Uterus (tissue), 4 donors: ENCODE data around the gene HIGD1A. TPM values are rescaled to one million over a fixed set of nuclear protein-coding genes. Genes with fewer than 3 reads are reported as not detected.

Experiments used
- DNase-seq, 2 donors: peaks; one replicate each; pipeline ENCODE4 v3.0.0-alpha.2; 2019 to 2020
- H3K27ac ChIP-seq, 2 donors: fragments of 200-600 bp; sonication (generic); 1 replicate in 1 of 2; 2 replicates in 1 of 2; pipeline ENCODE4 v1.5.1; 2016 to 2018
- H3K27me3 ChIP-seq, 2 donors: fragments of 200-600 bp; sonication (generic); one replicate each; pipeline ENCODE4 v1.5.1; 2018 to 2019; ENCODE audit warnings: control low read depth in 1 of 2
- H3K36me3 ChIP-seq, 2 donors: fragments of 200-600 bp; sonication (generic); one replicate each; pipeline ENCODE4 v1.5.1; 2019; ENCODE audit warnings: control low read depth in 1 of 2
- H3K4me1 ChIP-seq, 2 donors: fragments of 200-600 bp; sonication (generic); one replicate each; pipeline ENCODE4 v1.5.1; 2018 to 2019; ENCODE audit warnings: control low read depth in 1 of 2
- H3K4me3 ChIP-seq, 2 donors: fragments of 200-600 bp; sonication (generic); 1 replicate in 1 of 2; 2 replicates in 1 of 2; pipeline ENCODE4 v1.5.1; 2018 to 2019; ENCODE audit warnings: mild to moderate bottlenecking in 1 of 2
- H3K9me3 ChIP-seq, 2 donors: fragments of 200-600 bp; sonication (generic); one replicate each; pipeline ENCODE4 v1.5.1; 2019; ENCODE audit warnings: control low read depth in 1 of 2
- POLR2A ChIP-seq, 2 donors: fragments of 450-650 bp; IDR thresholded peaks; one replicate each; pipeline ENCODE4 v1.6.1; 2016; ENCODE audit warnings: antibody characterized with exemption in 2 of 2, mild to moderate bottlenecking in 1 of 2, moderate library complexity in 1 of 2
- intact Hi-C: fragments of 100-400 bp; cut with DNase I; formaldehyde crosslinking; loops from one replicate; pipeline ENCODE4 v1.15.1; 2023; ENCODE audit warnings: low total_unique reads
- total RNA-seq, 4 donors: library from RNA; depleted of rRNA in 3 of 4; stranded (reverse); fragments of >200 nt in 3 of 4; gene quantifications; one replicate each; pipeline versions ENCODE4 v1.1.0 to v1.2.4, GENCODE V29; 2014 to 2023
- TF ChIP-seq, protein P1 (sequence below), 4 experiments: fragments of 200-600 bp in 2 of 4; fragments of 450-650 bp in 2 of 4; sonication (generic) in 2 of 4; IDR thresholded peaks; one replicate each; pipeline ENCODE4 v1.5.1; 2016 to 2019; ENCODE audit warnings: antibody characterized with exemption in 4 of 4, mild to moderate bottlenecking in 2 of 4, moderate library complexity in 1 of 4
- donor health status: DM: yes; HTN: yes; CAD: no.

The HIGD1A gene
- total RNA-seq, 4 donors from 2014 or later: 65.3 to 234 (median 103) TPM

DNA sequence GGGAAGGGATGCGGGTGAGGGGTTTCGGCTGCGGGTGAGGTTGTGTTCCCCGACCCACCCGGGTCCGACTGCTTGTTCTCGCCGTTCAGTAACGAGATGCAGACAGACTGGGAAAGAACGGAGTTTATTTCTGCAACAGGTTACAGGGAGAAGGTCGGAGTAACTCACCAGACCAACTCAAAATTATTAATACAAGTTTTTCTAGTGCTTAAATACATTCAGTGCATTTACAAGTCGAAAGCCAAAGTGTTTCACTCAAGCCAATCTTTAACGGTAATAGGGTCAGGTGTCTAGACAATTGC lies 492 bp upstream of the HIGD1A start:
- peaks cover 0 to 13% of the 10 kb centered on the region in 2 donors for H3K4me1 ChIP-seq
- H3K4me3 ChIP-seq: peak overlapping the region; percentile 69 to 75
- peak overlapping the region; percentile 90 to 96 for H3K27ac ChIP-seq
- TF ChIP-seq, protein P1, sequence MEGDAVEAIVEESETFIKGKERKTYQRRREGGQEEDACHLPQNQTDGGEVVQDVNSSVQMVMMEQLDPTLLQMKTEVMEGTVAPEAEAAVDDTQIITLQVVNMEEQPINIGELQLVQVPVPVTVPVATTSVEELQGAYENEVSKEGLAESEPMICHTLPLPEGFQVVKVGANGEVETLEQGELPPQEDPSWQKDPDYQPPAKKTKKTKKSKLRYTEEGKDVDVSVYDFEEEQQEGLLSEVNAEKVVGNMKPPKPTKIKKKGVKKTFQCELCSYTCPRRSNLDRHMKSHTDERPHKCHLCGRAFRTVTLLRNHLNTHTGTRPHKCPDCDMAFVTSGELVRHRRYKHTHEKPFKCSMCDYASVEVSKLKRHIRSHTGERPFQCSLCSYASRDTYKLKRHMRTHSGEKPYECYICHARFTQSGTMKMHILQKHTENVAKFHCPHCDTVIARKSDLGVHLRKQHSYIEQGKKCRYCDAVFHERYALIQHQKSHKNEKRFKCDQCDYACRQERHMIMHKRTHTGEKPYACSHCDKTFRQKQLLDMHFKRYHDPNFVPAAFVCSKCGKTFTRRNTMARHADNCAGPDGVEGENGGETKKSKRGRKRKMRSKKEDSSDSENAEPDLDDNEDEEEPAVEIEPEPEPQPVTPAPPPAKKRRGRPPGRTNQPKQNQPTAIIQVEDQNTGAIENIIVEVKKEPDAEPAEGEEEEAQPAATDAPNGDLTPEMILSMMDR (IDR thresholded peaks at IDR 0.05): no peak
- no peak for TF ChIP-seq POLR2A (IDR thresholded peaks at IDR 0.05)
- intact Hi-C loops: no loop called here
- no peaks in the 10 kb centered on the region for H3K27me3 ChIP-seq
- no peaks in the 10 kb centered on the region for H3K9me3 ChIP-seq
- no peaks in the 10 kb centered on the region for H3K36me3 ChIP-seq
- DNase-seq: no peak

DNA sequence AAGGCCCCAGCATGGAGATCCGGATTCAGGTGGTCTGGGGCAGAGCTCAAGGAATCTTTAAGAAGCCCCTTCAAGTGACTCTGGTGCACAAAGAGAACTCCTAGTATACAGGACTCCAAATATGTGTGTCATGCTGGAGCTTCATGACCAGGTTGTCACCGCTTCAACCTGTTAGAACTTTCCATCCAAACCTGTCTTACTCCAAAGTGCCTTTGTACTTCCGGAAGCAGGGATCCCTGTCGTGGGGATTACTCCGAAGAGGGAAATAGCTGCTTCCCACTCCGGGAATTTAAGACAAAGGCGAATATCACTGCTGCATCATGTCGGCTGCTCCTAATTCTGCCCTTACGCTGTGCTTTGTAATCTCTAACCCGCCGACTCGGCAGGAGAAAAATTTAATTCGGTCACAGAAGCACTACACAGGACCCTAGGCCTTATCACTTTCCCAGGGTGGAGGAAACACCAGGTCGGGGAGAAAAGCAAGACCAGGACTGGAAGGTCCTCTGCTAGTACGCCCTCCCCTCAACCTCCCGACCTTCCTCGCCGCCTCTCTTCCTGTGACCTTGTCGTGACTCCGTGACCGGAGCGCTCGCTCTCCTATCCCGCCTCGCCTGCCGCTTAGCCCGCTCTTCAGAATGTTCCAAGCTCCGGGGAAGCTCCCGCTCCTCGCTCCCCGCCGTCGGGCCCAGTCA lies 730 bp downstream of the HIGD1A start:
- intact Hi-C loops: no loop called here
- Histone ChIP-seq H3K27ac (peak overlapping the region; percentile 90 to 96), H3K4me3 (peak overlapping the region; percentile 69 to 75), H3K9me3 (no peaks in the 10 kb centered on the region), H3K4me1 (peaks cover 0 to 13% of the 10 kb centered on the region in 2 donors), H3K27me3 (no peaks in the 10 kb centered on the region), H3K36me3 (no peaks in the 10 kb centered on the region)
- peak in 1 of 2 donors; percentile 33 for DNase-seq
- TF ChIP-seq, protein P1 (IDR thresholded peaks at IDR 0.05): no peak

DNA sequence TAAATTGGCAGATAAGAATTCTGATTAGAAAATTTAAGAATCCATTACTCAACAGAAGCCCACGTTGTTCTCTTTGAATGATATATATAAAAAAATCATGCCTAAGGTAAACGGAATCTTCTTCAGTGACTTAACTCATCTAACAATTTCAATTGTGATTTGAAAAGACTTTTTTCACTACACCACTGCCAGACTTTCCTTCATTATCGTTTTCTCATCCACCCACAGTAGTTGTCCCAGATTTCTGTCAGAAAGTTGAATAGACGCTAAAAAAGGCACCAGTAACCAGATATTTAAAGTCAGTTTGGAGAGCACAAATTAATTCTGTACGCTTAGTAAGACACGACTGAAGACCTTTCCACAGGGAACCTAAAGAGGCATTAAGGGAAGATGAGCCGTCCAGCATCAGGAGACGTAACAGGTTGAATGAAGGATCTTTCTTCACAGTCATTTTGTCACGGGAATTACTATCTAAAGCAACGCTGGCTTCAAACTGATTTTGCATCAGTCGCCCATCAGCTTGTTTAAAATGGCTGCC lies 1.3 kb downstream of the HIGD1A start:
- Histone ChIP-seq H3K27me3 (no peaks in the 10 kb centered on the region), H3K9me3 (no peaks in the 10 kb centered on the region), H3K27ac (peak overlapping the region; percentile 90 to 96), H3K4me3 (peak overlapping the region; percentile 69 to 75), H3K4me1 (peaks cover 0 to 13% of the 10 kb centered on the region in 2 donors), H3K36me3 (no peaks in the 10 kb centered on the region)
- DNase-seq: no peak
- intact Hi-C loops: no loop called here
- TF ChIP-seq, protein P1 (IDR thresholded peaks at IDR 0.05): no peak
- TF ChIP-seq POLR2A (IDR thresholded peaks at IDR 0.05): no peak

DNA sequence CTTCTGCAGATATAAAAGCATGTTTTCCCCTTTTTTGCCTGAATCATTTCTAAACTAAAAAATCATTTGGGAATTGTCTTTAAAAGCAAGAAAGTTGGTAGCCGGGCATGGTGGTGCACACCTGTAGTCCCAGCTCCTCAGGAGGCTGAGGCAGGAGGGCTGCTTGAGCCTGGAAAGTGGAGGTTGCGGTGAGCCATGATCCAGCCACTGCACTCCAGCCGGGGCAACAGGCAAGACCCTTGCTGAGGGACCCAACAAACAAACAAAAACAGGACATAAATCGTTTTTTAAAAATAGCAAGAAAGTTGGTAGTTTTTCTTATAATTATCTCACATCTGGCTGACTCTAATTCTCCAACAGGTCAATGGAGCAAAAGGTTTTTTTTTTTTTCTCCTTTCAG lies 2.5 kb downstream of the HIGD1A start:
- H3K27me3 ChIP-seq: no peaks in the 10 kb centered on the region
- TF ChIP-seq POLR2A (IDR thresholded peaks at IDR 0.05): no peak
- TF ChIP-seq, protein P1 (IDR thresholded peaks at IDR 0.05): no peak
- H3K4me3 ChIP-seq: no peak overlapping the region
- H3K36me3 ChIP-seq: no peaks in the 10 kb centered on the region
- no peaks in the 10 kb centered on the region for H3K9me3 ChIP-seq
- no peak for DNase-seq
- H3K27ac ChIP-seq: peak overlapping the region in 1 of 2 donors; percentile 90
- intact Hi-C loops: no loop called here
- H3K4me1 ChIP-seq: peaks cover 0 to 13% of the 10 kb centered on the region in 2 donors

DNA sequence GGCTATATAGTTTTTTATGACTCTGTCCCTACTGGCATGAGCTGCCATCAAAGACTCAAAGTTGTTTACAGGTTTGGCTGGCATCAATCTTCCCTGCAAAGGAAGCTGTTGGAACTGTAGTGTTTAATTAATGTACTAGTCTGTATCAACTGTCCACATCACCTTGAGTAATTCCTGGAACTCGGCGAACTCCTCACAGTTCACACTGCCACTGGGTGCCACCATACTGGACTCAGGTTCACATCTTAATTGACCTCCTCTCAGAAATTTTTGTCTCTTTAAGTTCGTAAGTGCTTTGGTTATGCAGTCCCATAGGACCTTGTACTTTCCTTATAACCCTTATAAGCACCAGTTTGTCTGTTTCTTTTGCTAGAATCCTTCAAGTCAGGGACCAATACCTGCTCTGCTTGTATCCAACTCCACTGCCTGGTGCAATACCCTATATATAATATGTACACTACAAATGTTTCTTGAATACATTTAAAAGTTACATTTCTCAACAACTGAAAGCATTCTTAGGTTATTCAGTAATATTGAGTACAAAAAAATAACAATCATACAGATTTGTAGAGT lies 3.2 kb downstream of the HIGD1A start:
- TF ChIP-seq, protein P1 (IDR thresholded peaks at IDR 0.05): no peak
- TF ChIP-seq POLR2A (IDR thresholded peaks at IDR 0.05): no peak
- H3K4me1 ChIP-seq: peaks cover 0 to 13% of the 10 kb centered on the region in 2 donors
- H3K36me3 ChIP-seq: no peaks in the 10 kb centered on the region
- no peak for DNase-seq
- H3K27me3 ChIP-seq: no peaks in the 10 kb centered on the region
- H3K4me3 ChIP-seq: no peak overlapping the region
- intact Hi-C loops: no loop called here
- no peak overlapping the region for H3K27ac ChIP-seq
- H3K9me3 ChIP-seq: no peaks in the 10 kb centered on the region
